Stimulated activated CD8-positive, alpha-beta memory T cell treated with anti-CD3 and anti-CD28 coated beads, Interleukin-12 subunit alpha, Interleukin-12 subunit beta, amount 100 ng/mL, for 24 hours (primary cell): ENCODE data around the gene DNAJB12.
"Not testable (repeated sequence)": the region's sequence is repeated elsewhere in the genome, so short reads cannot be mapped to it uniquely, and the experiment has no call there.

Experiments
- DNase-seq: peaks from one replicate; pipeline ENCODE4 v3.0.0-alpha.2; 2020; ENCODE audit errors: extremely low read depth

The DNAJB12 gene

GRCh38 chr10:72354356-72355213, at the start of gene DNAJB12:
DNAJB12 (minus strand) TSS chr10:72354919; CDS start chr10:72354897, 22 bp downstream.
- peak; percentile 66 for DNase-seq

GRCh38 chr10:72395581-72395980, 40.9 kb upstream of the DNAJB12 start:
- not testable (repeated sequence) for DNase-seq

- DNase-seq, result no peak
These were observed 37.9 kb upstream of the DNAJB12 start for GRCh38 chr10:72392571-72392970.

- no peak for DNase-seq
These were observed 36.0 kb upstream of the DNAJB12 start for GRCh38 chr10:72390764-72391163.

- no peak for DNase-seq
These were observed 35.0 kb upstream of the DNAJB12 start for GRCh38 chr10:72389716-72390115.

- no peak for DNase-seq
These were observed 34.3 kb upstream of the DNAJB12 start for GRCh38 chr10:72389014-72389413.

GRCh38 chr10:72388062-72388461, 33.3 kb upstream of the DNAJB12 start:
- no peak for DNase-seq

- DNase-seq, result no peak
These were observed 32.3 kb upstream of the DNAJB12 start for GRCh38 chr10:72386916-72387586.

- DNase-seq, result no peak
These were observed 31.0 kb upstream of the DNAJB12 start for GRCh38 chr10:72385724-72386123.

- DNase-seq, result not testable (repeated sequence)
These were observed 30.3 kb upstream of the DNAJB12 start for GRCh38 chr10:72384982-72385381.

- DNase-seq, result no peak
These were observed 25.1 kb upstream of the DNAJB12 start for GRCh38 chr10:72379776-72380175.

- DNase-seq, result no peak
These were observed 24.3 kb upstream of the DNAJB12 start for GRCh38 chr10:72379062-72379461.

GRCh38 chr10:72375585-72375984, 20.9 kb upstream of the DNAJB12 start:
- no peak for DNase-seq

GRCh38 chr10:72375173-72375572, 20.5 kb upstream of the DNAJB12 start:
- DNase-seq, result no peak

GRCh38 chr10:72370201-72370722, 15.5 kb upstream of the DNAJB12 start:
- no peak for DNase-seq

GRCh38 chr10:72367301-72367960, 12.7 kb upstream of the DNAJB12 start:
- DNase-seq, result no peak

GRCh38 chr10:72365106-72365895, 10.6 kb upstream of the DNAJB12 start:
- no peak for DNase-seq

- peak; percentile 45 for DNase-seq
These were observed 9.6 kb upstream of the DNAJB12 start for GRCh38 chr10:72364239-72364777.

GRCh38 chr10:72356987-72357386, 2.3 kb upstream of the DNAJB12 start:
- no peak for DNase-seq

- DNase-seq, result no peak
These were observed 1.4 kb upstream of the DNAJB12 start for GRCh38 chr10:72356115-72356514.

- no peak for DNase-seq
These were observed 466 bp upstream of the DNAJB12 start for GRCh38 chr10:72355214-72355555.
